Mucosa of rectum (tissue), 2 donors: ENCODE results near the gene PLN.

Experiments
- H3K27ac ChIP-seq, 2 donors: one replicate each; pipeline ENCODE4 v1.7.0; 2013; ENCODE audit warnings: inconsistent platforms in 2 of 2, low read depth in 2 of 2, low read length in 2 of 2
- H3K27me3 ChIP-seq, 2 donors: one replicate each; pipeline ENCODE4 v1.7.0; 2013; ENCODE audit warnings: low read length in 2 of 2; ENCODE audit not compliant: control insufficient read depth in 2 of 2, insufficient read depth in 2 of 2
- H3K36me3 ChIP-seq, 2 donors: one replicate each; pipeline ENCODE4 v1.7.0; 2013; ENCODE audit warnings: low read length in 2 of 2; ENCODE audit not compliant: control insufficient read depth in 2 of 2, insufficient read depth in 2 of 2
- H3K4me1 ChIP-seq, 2 donors: one replicate each; pipeline ENCODE4 v1.7.0; 2013; ENCODE audit warnings: low read length in 2 of 2, mild to moderate bottlenecking in 1 of 2; ENCODE audit not compliant: control insufficient read depth in 2 of 2, insufficient read depth in 2 of 2
- H3K4me3 ChIP-seq, 2 donors: one replicate each; pipeline ENCODE4 v1.7.0; 2013; ENCODE audit warnings: low read length in 2 of 2
- H3K9ac ChIP-seq, 2 donors: one replicate each; pipeline ENCODE4 v1.7.0; 2013; ENCODE audit warnings: low read length in 2 of 2, low read depth in 1 of 2, mild to moderate bottlenecking in 1 of 2
- H3K9me3 ChIP-seq, 2 donors: one replicate each; pipeline ENCODE4 v1.7.0; 2013; ENCODE audit warnings: low read length in 2 of 2; ENCODE audit not compliant: control insufficient read depth in 2 of 2
- donor health status: healthy.
- donor health status: Normal muscosa, but diverticular disease.

Gene PLN

GRCh38 chr6:118594877-118595276 is 46.8 kb downstream of the PLN start:
- Histone ChIP-seq H3K27me3 (no peaks in the 10 kb centered on the region), H3K36me3 (no peaks in the 10 kb centered on the region), H3K4me1 (no peaks in the 10 kb centered on the region), H3K4me3 (no peak overlapping the region), H3K27ac (no peak overlapping the region), H3K9ac (no peak overlapping the region), H3K9me3 (no peaks in the 10 kb centered on the region)

- Histone ChIP-seq H3K4me1 (no peaks in the 10 kb centered on the region), H3K4me3 (no peak overlapping the region)
These were observed 48.8 kb downstream of the PLN start for GRCh38 chr6:118596774-118597320.

GRCh38 chr6:118597636-118598035 is 49.5 kb downstream of the PLN start:
- no peak overlapping the region for H3K9ac ChIP-seq
- no peaks in the 10 kb centered on the region for H3K4me1 ChIP-seq
- no peak overlapping the region for H3K4me3 ChIP-seq
- no peaks in the 10 kb centered on the region for H3K36me3 ChIP-seq
- no peaks in the 10 kb centered on the region for H3K27me3 ChIP-seq
- H3K27ac ChIP-seq = no peak overlapping the region
- no peaks in the 10 kb centered on the region for H3K9me3 ChIP-seq

More at GRCh38 chr6:118596774-118597320, 48.8 kb downstream of the PLN start:
- H3K9ac ChIP-seq = no peak overlapping the region
- no peaks in the 10 kb centered on the region for H3K36me3 ChIP-seq
- no peaks in the 10 kb centered on the region for H3K27me3 ChIP-seq
- H3K27ac ChIP-seq = no peak overlapping the region
- H3K9me3 ChIP-seq = no peaks in the 10 kb centered on the region

GRCh38 chr6:118598324-118598723 is 50.2 kb downstream of the PLN start:
- H3K27me3 ChIP-seq = no peaks in the 10 kb centered on the region
- H3K27ac ChIP-seq = no peak overlapping the region
- H3K9me3 ChIP-seq = no peaks in the 10 kb centered on the region
- H3K36me3 ChIP-seq = no peaks in the 10 kb centered on the region
- no peak overlapping the region for H3K4me3 ChIP-seq
- H3K9ac ChIP-seq = no peak overlapping the region
- H3K4me1 ChIP-seq = no peaks in the 10 kb centered on the region

GRCh38 chr6:118602300-118602699 is 54.2 kb downstream of the PLN start:
- Histone ChIP-seq H3K9ac (no peak overlapping the region), H3K36me3 (no peaks in the 10 kb centered on the region), H3K4me1 (no peaks in the 10 kb centered on the region), H3K4me3 (no peak overlapping the region), H3K27ac (no peak overlapping the region), H3K27me3 (no peaks in the 10 kb centered on the region), H3K9me3 (no peaks in the 10 kb centered on the region)

- Histone ChIP-seq H3K4me3 (no peak overlapping the region), H3K4me1 (no peaks in the 10 kb centered on the region), H3K9ac (no peak overlapping the region), H3K36me3 (no peaks in the 10 kb centered on the region), H3K27ac (no peak overlapping the region), H3K9me3 (no peaks in the 10 kb centered on the region), H3K27me3 (no peaks in the 10 kb centered on the region)
These were observed 55.3 kb downstream of the PLN start for GRCh38 chr6:118603372-118603771.

GRCh38 chr6:118606268-118606667 is 58.2 kb downstream of the PLN start:
- H3K4me1 ChIP-seq = no peaks in the 10 kb centered on the region
- H3K9me3 ChIP-seq = no peaks in the 10 kb centered on the region
- H3K27ac ChIP-seq = no peak overlapping the region
- no peaks in the 10 kb centered on the region for H3K36me3 ChIP-seq
- no peak overlapping the region for H3K9ac ChIP-seq
- H3K27me3 ChIP-seq = no peaks in the 10 kb centered on the region
- no peak overlapping the region for H3K4me3 ChIP-seq

- no peak overlapping the region for H3K9ac ChIP-seq
- no peak overlapping the region for H3K27ac ChIP-seq
- no peaks in the 10 kb centered on the region for H3K9me3 ChIP-seq
- H3K4me3 ChIP-seq = no peak overlapping the region
- no peaks in the 10 kb centered on the region for H3K27me3 ChIP-seq
- H3K4me1 ChIP-seq = no peaks in the 10 kb centered on the region
- no peaks in the 10 kb centered on the region for H3K36me3 ChIP-seq
These were observed 58.8 kb downstream of the PLN start for GRCh38 chr6:118606858-118607257.
